ENCODE data around the gene PLTP.

The PLTP gene

GRCh38 chr20:45873409-45874103, 38.4 kb downstream of the PLTP start:
- Mint-ChIP-seq H3K27ac (no peak overlapping the region), H3K4me3 (no peak overlapping the region), H3K27me3 (ENCODE audit: low read depth) (no peaks in the 10 kb centered on the region)

GRCh38 chr20:45872626-45873025, 39.3 kb downstream of the PLTP start:
- H3K4me3 Mint-ChIP-seq, result no peak overlapping the region
- peaks cover 5% of the 10 kb centered on the region for H3K4me1 Mint-ChIP-seq (ENCODE audit: low read depth)
- peaks cover 8% of the 10 kb centered on the region for H3K36me3 Mint-ChIP-seq (ENCODE audit: low read depth)
- no peak for DNase-seq (ENCODE audit: low spot score)
- no peak overlapping the region for H3K27ac Mint-ChIP-seq
- no peaks in the 10 kb centered on the region for H3K27me3 Mint-ChIP-seq (ENCODE audit: low read depth)
- no peaks in the 10 kb centered on the region for H3K9me3 Mint-ChIP-seq

More at GRCh38 chr20:45873409-45874103, 38.4 kb downstream of the PLTP start:
- H3K36me3 Mint-ChIP-seq (ENCODE audit: low read depth), result peaks cover 8% of the 10 kb centered on the region
- no peak for DNase-seq (ENCODE audit: low spot score)
- no peaks in the 10 kb centered on the region for H3K9me3 Mint-ChIP-seq
- peaks cover 5% of the 10 kb centered on the region for H3K4me1 Mint-ChIP-seq (ENCODE audit: low read depth)

GRCh38 chr20:45867819-45868176, 44.2 kb downstream of the PLTP start:
- H3K9me3 Mint-ChIP-seq, result no peaks in the 10 kb centered on the region
- no peaks in the 10 kb centered on the region for H3K27me3 Mint-ChIP-seq (ENCODE audit: low read depth)
- H3K27ac Mint-ChIP-seq, result no peak overlapping the region
- no peak overlapping the region for H3K4me3 Mint-ChIP-seq
- H3K4me1 Mint-ChIP-seq (ENCODE audit: low read depth), result peaks cover 1% of the 10 kb centered on the region
- peaks cover 7% of the 10 kb centered on the region for H3K36me3 Mint-ChIP-seq (ENCODE audit: low read depth)
- DNase-seq (ENCODE audit: low spot score), result no peak

- no peak for DNase-seq (ENCODE audit: low spot score)
- H3K27me3 Mint-ChIP-seq (ENCODE audit: low read depth), result no peaks in the 10 kb centered on the region
- H3K36me3 Mint-ChIP-seq (ENCODE audit: low read depth), result peaks cover 5% of the 10 kb centered on the region
- H3K9me3 Mint-ChIP-seq, result no peaks in the 10 kb centered on the region
- no peak overlapping the region for H3K4me3 Mint-ChIP-seq
- H3K27ac Mint-ChIP-seq, result no peak overlapping the region
- peaks cover under 1% of the 10 kb centered on the region for H3K4me1 Mint-ChIP-seq (ENCODE audit: low read depth)
Observed at GRCh38 chr20:45867136-45867818, 44.7 kb downstream of the PLTP start.

- Mint-ChIP-seq H3K4me1 (ENCODE audit: low read depth) (no peaks in the 10 kb centered on the region), H3K27me3 (ENCODE audit: low read depth) (no peaks in the 10 kb centered on the region), H3K27ac (no peak overlapping the region), H3K36me3 (ENCODE audit: low read depth) (peaks cover 4% of the 10 kb centered on the region), H3K9me3 (no peaks in the 10 kb centered on the region), H3K4me3 (no peak overlapping the region)
- DNase-seq (ENCODE audit: low spot score), result no peak
Observed at GRCh38 chr20:45866454-45866853, 45.5 kb downstream of the PLTP start.

GRCh38 chr20:45863543-45864470, 48.1 kb downstream of the PLTP start:
- H3K4me1 Mint-ChIP-seq (ENCODE audit: low read depth), result peaks cover 14% of the 10 kb centered on the region
- H3K27me3 Mint-ChIP-seq (ENCODE audit: low read depth), result no peaks in the 10 kb centered on the region
- no peak overlapping the region for H3K4me3 Mint-ChIP-seq
- peaks cover 4% of the 10 kb centered on the region for H3K36me3 Mint-ChIP-seq (ENCODE audit: low read depth)
- H3K27ac Mint-ChIP-seq, result no peak overlapping the region
- DNase-seq (ENCODE audit: low spot score), result no peak
- H3K9me3 Mint-ChIP-seq, result no peaks in the 10 kb centered on the region

GRCh38 chr20:45861221-45862075, 50.5 kb downstream of the PLTP start:
- DNase-seq (ENCODE audit: low spot score), result no peak
- Mint-ChIP-seq H3K27me3 (ENCODE audit: low read depth) (no peaks in the 10 kb centered on the region), H3K27ac (no peak overlapping the region), H3K4me1 (ENCODE audit: low read depth) (peaks cover 29% of the 10 kb centered on the region), H3K36me3 (ENCODE audit: low read depth) (peaks cover 4% of the 10 kb centered on the region), H3K9me3 (no peaks in the 10 kb centered on the region), H3K4me3 (no peak overlapping the region)

GRCh38 chr20:45860560-45861220, 51.3 kb downstream of the PLTP start:
- H3K27ac Mint-ChIP-seq, result no peak overlapping the region
- no peaks in the 10 kb centered on the region for H3K9me3 Mint-ChIP-seq
- H3K4me1 Mint-ChIP-seq (ENCODE audit: low read depth), result peaks cover 29% of the 10 kb centered on the region
- H3K36me3 Mint-ChIP-seq (ENCODE audit: low read depth), result peaks cover 4% of the 10 kb centered on the region
- DNase-seq (ENCODE audit: low spot score), result no peak
- no peak overlapping the region for H3K4me3 Mint-ChIP-seq
- H3K27me3 Mint-ChIP-seq (ENCODE audit: low read depth), result no peaks in the 10 kb centered on the region

GRCh38 chr20:45859916-45860315, 52.0 kb downstream of the PLTP start:
- Mint-ChIP-seq H3K27me3 (ENCODE audit: low read depth) (no peaks in the 10 kb centered on the region), H3K27ac (no peak overlapping the region), H3K9me3 (no peaks in the 10 kb centered on the region), H3K36me3 (ENCODE audit: low read depth) (peaks cover 4% of the 10 kb centered on the region), H3K4me1 (ENCODE audit: low read depth) (peaks cover 33% of the 10 kb centered on the region), H3K4me3 (no peak overlapping the region)
- DNase-seq (ENCODE audit: low spot score), result no peak

- peaks cover 9% of the 10 kb centered on the region for H3K36me3 Mint-ChIP-seq (ENCODE audit: low read depth)
- H3K4me3 Mint-ChIP-seq, result peak overlapping the region; percentile 98
- H3K9me3 Mint-ChIP-seq, result no peaks in the 10 kb centered on the region
- peaks cover 36% of the 10 kb centered on the region for H3K4me1 Mint-ChIP-seq (ENCODE audit: low read depth)
- DNase-seq (ENCODE audit: low spot score), result no peak
- H3K27ac Mint-ChIP-seq, result peak overlapping the region; percentile 99
- no peaks in the 10 kb centered on the region for H3K27me3 Mint-ChIP-seq (ENCODE audit: low read depth)
Observed at GRCh38 chr20:45857882-45858216, 54.1 kb downstream of the PLTP start.

GRCh38 chr20:45857114-45857881, 54.7 kb downstream of the PLTP start, which contains the start of the genes ACOT8 and ZSWIM3:
ACOT8 (minus strand) TSS chr20:45857392; CDS start chr20:45857315, 77 bp downstream.
ZSWIM3 (plus strand) TSS chr20:45857614; CDS start chr20:45857826, 212 bp downstream.
- H3K27ac Mint-ChIP-seq, result peak within 1 kb of the TSS; percentile 99
- H3K9me3 Mint-ChIP-seq, result no peaks in the 10 kb centered on the region
- no peaks in the 10 kb centered on the region for H3K27me3 Mint-ChIP-seq (ENCODE audit: low read depth)
- peak; percentile 95 for DNase-seq (ENCODE audit: low spot score)
- H3K4me3 Mint-ChIP-seq, result peak within 1 kb of the TSS; percentile 98
- H3K4me1 Mint-ChIP-seq (ENCODE audit: low read depth), result peaks cover 37% of the 10 kb centered on the region
- H3K36me3 Mint-ChIP-seq (ENCODE audit: low read depth), result peaks cover 11% of the 10 kb centered on the region

GRCh38 chr20:45853484-45853883, 58.5 kb downstream of the PLTP start:
- H3K9me3 Mint-ChIP-seq, result no peaks in the 10 kb centered on the region
- peaks cover 21% of the 10 kb centered on the region for H3K4me1 Mint-ChIP-seq (ENCODE audit: low read depth)
- no peak overlapping the region for H3K27ac Mint-ChIP-seq
- no peak for DNase-seq (ENCODE audit: low spot score)
- H3K36me3 Mint-ChIP-seq (ENCODE audit: low read depth), result peaks cover 28% of the 10 kb centered on the region
- H3K4me3 Mint-ChIP-seq, result no peak overlapping the region
- no peaks in the 10 kb centered on the region for H3K27me3 Mint-ChIP-seq (ENCODE audit: low read depth)
